GM18520 (cell line): ENCODE results near the gene MUS81.

Experiments used
- ATAC-seq: cut with Tn5 transposase; IDR thresholded peaks from one replicate; pipeline ENCODE4 v1.9.1; 2021; ENCODE audit not compliant: unreplicated experiment

The MUS81 gene

GRCh38 chr11:65859095-65859811 is 980 bp upstream of the MUS81 start:
- ATAC-seq: peak; percentile 48

- ATAC-seq: no peak
These were observed 388 bp upstream of the MUS81 start for GRCh38 chr11:65859812-65860277.

- ATAC-seq: no peak
These were observed 902 bp downstream of the MUS81 start for GRCh38 chr11:65861165-65861505.

GRCh38 chr11:65861533-65862183 is 1.4 kb downstream of the MUS81 start:
- ATAC-seq: no peak

GRCh38 chr11:65862191-65862735 is 2.0 kb downstream of the MUS81 start:
- ATAC-seq: no peak

GRCh38 chr11:65862941-65863888 is 3.0 kb downstream of the MUS81 start:
- no peak for ATAC-seq

GRCh38 chr11:65863889-65864705 is 3.9 kb downstream of the MUS81 start:
- no peak for ATAC-seq

- no peak for ATAC-seq
These were observed 4.7 kb downstream of the MUS81 start for GRCh38 chr11:65864706-65865471.

GRCh38 chr11:65865550-65866172 is 5.4 kb downstream of the MUS81 start:
- ATAC-seq: no peak

- ATAC-seq: no peak
These were observed 6.5 kb downstream of the MUS81 start for GRCh38 chr11:65866509-65867283.

- no peak for ATAC-seq
These were observed 7.2 kb downstream of the MUS81 start for GRCh38 chr11:65867284-65868071.

- no peak for ATAC-seq
These were observed 7.9 kb downstream of the MUS81 start for GRCh38 chr11:65868076-65868667.

- ATAC-seq: no peak
These were observed 8.7 kb downstream of the MUS81 start for GRCh38 chr11:65868907-65869306.

GRCh38 chr11:65869643-65870306 is 9.5 kb downstream of the MUS81 start:
- no peak for ATAC-seq

- ATAC-seq: no peak
These were observed 10.1 kb downstream of the MUS81 start for GRCh38 chr11:65870307-65870658.

- no peak for ATAC-seq
These were observed 10.8 kb downstream of the MUS81 start for GRCh38 chr11:65870706-65871681.
